Renal cortical epithelial cell (primary cell): ENCODE measurements around the gene PCDHGA4. TPM values are rescaled to one million over a fixed set of nuclear protein-coding genes. Genes with fewer than 3 reads are reported as not detected.
"Not testable (repeated sequence)": the region's sequence is repeated elsewhere in the genome, so short reads cannot be mapped to it uniquely, and the experiment has no call there.

Source experiments
- DNase-seq: peaks from one replicate; pipeline ENCODE4 v3.0.0-alpha.2; 2011; ENCODE audit warnings: low read depth
- total RNA-seq: library from RNA; depleted of rRNA; stranded (reverse); fragments of >200 nt; gene quantifications from 2 replicates; pipeline ENCODE4 v1.2.3, GENCODE V29; 2014

PCDHGA4 gene
- total RNA-seq, 1 donor from 2014 or later: 2.1 TPM

DNA sequence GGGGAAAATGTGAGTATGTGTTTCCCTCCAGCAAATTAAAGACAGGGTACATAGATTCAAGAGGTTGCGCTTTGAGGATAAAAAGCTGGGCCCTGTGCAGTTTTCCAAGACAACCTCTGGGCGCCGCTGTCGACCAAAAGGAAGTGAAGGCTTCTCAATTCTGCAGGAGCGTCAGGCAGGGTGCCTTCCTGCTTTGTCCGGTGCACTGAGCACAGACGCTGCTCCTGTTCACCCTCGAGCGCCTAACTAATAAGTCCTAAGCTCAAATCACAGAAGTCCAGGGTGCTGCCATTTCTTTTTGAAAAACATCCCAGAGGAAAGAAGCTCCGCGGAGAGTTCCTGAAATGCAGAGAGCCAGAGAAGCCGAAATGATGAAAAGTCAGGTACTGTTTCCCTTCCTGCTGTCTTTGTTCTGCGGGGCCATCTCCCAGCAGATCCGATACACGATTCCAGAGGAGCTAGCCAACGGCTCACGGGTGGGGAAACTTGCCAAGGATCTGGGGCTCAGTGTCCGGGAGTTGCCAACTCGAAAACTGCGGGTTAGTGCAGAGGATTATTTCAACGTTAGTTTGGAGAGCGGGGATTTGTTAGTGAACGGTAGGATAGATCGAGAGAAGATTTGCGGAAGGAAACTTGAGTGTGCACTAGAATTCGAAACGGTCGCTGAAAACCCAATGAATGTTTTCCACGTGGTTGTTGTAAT lies 4.8 kb upstream of the PCDHGA4 start, which contains the start of gene PCDHGB1:
TSS of gene PCDHGB1 (plus strand) at position 183 of the 703 bp plus-strand sequence. CDS start at position 345, 162 bp downstream.
- DNase-seq: peak; percentile 23

DNA sequence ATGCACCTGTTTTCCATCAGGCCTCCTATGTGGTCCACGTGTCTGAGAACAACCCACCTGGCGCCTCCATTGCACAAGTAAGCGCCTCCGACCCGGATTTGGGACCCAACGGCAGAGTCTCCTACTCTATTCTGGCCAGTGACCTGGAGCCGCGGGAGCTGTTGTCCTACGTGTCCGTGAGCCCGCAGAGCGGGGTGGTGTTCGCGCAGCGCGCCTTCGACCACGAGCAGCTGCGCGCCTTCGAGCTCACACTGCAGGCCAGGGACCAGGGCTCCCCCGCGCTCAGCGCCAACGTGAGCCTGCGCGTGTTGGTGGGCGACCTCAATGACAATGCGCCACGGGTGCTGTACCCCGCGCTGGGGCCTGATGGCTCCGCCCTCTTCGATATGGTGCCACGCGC lies 3.2 kb upstream of the PCDHGA4 start:
- no peak for DNase-seq

DNA sequence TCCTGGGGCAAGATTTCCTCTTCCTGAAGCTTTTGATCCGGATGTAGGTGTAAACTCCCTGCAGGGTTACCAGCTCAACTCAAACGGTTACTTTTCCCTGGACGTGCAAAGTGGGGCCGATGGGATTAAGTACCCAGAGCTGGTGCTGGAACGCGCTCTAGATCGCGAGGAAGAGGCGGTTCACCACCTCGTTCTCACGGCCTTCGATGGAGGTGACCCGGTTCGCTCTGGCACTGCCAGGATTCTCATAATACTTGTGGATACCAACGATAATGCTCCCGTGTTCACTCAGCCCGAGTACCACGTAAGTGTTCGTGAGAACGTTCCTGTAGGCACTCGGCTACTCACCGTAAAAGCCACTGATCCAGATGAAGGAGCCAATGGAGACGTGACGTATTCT lies 820 bp downstream of the PCDHGA4 start:
- no peak for DNase-seq

DNA sequence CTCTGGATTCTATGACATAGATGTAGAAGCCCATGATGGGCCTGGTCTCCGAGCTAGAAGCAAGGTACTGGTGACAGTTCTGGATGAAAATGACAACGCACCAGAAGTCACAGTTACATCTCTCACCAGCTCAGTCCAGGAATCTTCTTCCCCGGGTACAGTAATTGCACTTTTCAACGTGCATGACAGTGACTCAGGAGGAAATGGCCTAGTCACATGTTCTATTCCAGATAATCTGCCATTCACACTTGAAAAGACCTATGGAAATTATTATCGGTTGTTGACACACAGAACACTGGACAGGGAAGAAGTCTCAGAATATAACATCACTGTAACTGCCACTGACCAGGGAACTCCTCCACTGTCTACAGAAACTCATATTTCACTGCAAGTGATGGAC lies 1.3 kb downstream of the PCDHGA4 start:
- no peak for DNase-seq

DNA sequence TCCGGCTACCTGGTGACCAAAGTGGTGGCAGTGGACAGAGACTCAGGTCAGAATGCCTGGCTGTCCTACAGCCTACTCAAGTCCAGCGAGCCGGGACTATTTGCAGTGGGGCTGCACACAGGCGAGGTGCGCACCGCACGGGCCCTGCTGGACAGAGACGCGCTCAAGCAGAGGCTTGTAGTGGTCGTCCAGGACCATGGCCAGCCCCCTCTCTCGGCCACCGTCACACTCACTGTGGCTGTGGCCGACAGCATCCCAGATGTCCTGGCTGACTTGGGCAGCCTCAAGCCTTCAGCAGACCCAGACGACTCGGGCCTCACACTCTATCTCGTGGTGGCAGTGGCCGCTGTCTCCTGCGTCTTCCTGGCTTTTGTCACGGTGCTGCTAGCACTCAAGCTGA lies 2.1 kb downstream of the PCDHGA4 start:
- DNase-seq: no peak

DNA sequence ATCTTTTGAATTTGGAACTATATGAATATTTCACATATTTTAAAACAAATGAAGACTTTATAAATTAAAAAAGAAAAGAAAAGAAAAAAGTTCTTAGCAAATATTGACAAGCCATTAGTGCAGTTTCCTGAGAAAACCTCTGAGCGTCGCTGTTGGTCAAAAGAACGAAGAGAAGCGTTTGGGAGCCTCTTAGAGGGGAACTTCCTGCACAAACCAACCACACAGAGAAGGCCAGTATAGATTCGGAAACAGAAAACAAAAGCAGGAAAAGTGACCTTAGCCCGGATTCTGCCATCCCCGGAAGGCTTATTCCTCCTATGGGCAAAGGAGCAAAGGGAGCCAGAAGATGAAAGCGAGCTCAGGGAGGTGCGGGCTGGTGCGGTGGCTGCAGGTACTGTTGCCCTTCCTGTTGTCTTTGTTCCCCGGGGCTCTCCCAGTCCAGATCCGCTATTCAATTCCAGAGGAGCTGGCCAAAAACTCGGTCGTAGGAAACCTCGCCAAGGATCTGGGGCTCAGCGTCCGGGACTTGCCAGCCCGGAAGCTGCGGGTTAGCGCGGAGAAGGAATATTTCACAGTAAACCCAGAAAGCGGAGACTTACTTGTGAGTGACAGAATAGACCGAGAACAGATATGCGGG lies 5.1 kb downstream of the PCDHGA4 start, which contains the start of gene PCDHGB2:
TSS of gene PCDHGB2 (plus strand) at position 205 of the 637 bp plus-strand sequence. CDS start at position 347, 142 bp downstream.
- peak; percentile 16 for DNase-seq

DNA sequence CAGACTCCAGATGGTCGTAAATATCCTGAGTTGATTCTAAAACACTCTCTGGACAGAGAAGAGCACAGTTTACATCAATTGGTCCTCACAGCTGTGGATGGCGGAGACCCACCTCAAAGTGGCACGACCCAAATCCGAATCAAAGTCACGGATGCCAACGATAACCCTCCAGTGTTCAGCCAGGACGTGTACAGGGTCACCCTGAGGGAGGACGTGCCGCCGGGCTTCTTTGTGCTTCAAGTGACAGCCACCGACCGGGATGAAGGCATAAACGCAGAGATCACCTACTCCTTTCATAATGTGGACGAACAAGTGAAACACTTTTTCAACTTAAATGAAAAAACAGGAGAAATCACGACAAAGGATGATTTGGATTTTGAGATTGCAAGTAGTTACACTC lies 5.9 kb downstream of the PCDHGA4 start:
- no peak for DNase-seq

DNA sequence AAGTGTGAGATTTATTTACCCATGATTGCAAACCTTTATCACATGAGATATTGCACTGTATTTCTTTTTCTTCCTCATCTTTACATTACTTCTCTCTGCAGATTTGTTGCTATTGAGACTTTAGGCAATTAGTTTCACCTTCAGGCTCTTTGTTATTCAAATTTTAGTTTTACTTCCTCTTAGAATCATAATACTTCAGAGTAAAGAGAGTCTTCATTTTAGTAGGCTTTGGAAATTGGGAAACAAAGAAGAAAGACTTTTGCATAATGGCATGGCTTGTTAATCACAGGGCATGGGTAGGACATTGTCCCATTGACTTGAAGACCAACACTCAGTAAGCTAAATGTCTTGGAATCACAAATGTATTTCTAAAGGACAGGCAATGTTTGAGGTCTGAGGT lies 7.9 kb downstream of the PCDHGA4 start:
- DNase-seq: no peak

DNA sequence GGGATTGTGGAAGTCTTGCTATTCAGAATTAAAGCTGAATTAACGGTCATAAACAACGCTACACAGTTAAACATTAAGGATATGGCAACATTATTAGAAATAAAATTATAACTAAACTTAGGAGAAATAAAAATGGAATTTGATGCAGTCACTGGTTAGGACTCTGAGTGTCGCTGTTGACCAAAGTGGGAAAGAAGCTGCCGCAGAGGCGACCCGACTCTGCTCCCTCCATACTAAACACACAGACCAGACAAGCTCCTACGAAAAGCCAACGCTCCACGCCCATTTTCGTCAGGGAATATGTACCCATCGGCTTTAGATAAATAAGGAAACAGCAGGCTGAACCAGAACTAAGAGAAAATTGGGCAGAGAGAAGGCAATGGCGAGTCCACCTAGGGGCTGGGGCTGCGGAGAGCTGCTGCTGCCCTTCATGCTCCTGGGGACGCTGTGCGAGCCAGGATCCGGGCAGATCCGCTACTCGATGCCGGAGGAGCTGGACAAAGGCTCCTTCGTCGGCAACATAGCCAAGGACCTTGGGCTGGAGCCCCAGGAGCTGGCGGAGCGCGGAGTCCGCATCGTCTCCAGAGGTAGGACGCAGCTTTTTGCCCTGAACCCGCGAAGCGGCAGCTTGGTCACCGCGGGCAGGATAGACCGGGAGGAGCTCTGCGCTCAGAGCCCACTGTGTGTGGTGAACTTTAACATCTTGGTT lies 9.3 kb downstream of the PCDHGA4 start, which contains the start of gene PCDHGA5:
TSS of gene PCDHGA5 (plus strand) at position 211 of the 709 bp plus-strand sequence. CDS start at position 380, 169 bp downstream.
- no peak for DNase-seq

DNA sequence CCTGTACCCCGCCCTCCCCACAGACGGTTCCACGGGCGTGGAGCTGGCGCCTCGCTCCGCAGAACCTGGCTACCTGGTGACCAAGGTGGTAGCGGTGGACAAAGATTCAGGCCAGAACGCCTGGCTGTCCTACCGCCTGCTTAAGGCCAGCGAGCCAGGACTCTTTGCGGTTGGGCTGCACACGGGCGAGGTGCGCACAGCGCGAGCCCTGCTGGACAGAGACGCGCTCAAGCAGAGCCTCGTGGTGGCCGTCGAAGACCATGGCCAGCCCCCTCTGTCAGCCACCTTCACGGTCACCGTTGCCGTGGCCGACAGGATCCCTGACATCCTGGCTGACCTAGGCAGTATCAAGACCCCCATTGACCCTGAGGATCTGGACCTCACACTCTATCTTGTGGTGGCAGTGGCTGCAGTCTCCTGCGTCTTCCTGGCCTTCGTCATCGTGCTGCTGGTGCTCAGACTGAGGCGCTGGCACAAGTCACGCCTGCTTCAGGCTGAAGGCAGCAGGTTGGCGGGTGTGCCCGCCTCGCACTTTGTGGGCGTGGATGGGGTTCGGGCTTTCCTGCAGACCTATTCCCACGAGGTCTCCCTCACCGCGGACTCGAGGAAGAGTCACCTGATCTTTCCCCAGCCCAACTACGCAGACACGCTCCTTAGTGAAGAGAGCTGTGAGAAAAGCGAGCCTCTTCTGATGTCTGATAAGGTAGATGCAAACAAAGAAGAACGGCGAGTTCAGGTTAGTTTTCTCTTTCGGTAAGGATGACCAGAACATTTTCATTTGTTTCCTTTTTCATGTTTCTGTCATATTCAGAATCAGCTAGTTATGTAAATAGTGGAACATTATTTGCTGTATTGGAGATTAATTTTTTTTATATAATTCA lies 11.4 kb downstream of the PCDHGA4 start:
- no peak for DNase-seq

DNA sequence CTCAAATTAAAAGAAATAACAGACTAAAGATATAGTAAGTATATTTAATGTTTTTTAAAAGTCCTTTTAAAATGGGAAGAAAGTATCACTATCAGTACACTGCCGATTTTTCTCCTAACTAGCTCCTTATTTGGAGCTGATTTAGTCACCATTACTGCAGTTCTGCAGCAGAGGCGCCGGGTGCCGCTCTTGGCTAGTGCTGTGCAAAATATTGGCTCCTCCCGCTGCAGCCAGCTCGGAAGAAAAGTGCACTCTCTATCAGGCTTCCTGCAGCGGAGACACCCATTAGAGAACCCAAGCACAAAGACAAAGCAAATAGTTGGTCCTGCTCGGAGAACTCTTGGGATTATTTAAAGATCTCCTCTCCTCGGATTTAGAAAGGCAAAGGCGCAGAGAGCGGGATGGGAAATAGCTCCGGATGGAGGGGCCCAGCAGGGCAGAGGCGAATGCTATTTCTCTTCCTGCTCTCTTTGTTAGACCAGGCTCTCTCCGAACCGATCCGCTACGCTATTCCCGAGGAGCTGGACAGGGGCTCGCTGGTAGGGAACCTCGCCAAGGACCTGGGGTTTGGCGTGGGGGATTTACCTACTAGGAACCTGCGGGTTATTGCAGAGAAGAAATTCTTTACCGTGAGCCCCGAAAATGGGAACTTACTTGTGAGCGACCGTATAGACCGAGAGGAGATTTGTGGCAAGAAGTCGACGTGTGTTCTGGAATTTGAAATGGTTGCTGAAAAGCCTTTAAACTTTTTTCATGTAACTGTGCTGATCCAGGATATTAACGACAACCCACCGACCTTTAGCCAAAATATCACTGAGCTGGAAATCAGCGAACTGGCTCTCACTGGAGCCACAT lies 15.4 kb downstream of the PCDHGA4 start, which contains the start of gene PCDHGB3:
TSS of gene PCDHGB3 (plus strand) at position 249 of the 855 bp plus-strand sequence. CDS start at position 402, 153 bp downstream.
- DNase-seq: peak; percentile 7

DNA sequence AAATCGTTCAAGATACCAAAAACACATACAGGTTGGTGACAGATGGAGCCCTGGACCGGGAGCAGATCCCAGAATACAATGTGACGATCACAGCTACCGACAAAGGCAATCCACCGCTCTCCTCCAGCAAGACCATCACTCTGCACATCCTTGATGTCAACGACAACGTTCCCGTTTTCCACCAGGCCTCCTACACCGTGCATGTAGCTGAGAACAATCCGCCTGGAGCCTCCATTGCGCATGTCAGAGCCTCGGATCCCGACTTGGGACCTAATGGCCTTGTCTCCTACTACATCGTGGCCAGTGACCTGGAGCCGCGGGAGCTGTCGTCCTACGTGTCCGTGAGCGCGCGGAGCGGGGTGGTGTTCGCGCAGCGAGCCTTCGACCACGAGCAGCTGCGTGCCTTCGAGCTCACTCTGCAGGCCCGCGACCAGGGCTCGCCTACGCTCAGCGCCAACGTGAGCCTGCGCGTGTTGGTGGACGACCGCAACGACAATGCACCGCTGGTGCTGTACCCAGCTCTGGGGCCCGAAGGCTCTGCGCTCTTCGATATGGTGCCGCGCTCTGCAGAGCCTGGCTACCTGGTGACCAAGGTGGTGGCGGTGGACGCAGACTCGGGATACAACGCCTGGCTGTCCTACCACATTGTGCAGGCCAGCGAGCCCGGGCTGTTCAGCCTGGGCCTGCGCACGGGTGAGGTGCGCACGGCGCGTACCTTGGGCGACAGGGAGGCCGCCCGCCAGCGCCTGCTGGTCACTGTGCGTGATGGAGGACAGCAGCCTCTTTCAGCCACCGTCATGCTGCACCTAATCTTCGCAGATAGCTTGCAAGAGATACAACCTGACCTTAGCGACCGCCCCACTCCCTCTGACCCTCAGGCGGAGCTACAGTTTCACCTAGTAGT lies 17.0 kb downstream of the PCDHGA4 start:
- DNase-seq: no peak

DNA sequence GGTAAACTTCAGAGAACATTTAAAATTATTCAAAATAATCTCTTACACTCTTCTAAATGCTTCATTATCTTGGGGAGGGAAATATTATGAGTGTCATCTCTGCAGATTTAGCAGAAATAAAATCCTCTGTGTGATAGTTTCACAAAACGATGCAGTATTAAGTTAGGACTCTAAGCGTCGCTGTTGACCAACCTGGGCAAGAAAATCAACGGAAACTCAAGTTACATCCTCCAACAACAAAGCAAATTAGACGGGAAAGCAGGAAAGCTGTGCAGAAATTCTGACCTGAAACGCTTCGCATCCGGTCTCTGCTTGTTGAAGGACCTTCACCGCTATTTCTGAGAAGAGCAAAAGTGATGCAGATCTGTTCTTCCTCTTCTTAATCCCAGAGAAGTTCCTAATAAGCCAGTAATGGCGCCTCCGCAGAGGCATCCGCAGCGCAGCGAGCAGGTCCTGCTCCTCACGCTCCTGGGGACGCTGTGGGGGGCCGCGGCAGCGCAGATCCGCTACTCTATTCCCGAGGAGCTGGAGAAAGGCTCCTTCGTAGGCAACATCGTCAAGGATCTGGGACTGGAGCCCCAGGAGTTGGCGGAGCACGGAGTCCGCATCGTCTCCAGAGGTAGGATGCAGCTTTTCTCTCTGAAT lies 19.0 kb downstream of the PCDHGA4 start, which contains the start of gene PCDHGA6:
TSS of gene PCDHGA6 (plus strand) at position 219 of the 645 bp plus-strand sequence. CDS start at position 412, 193 bp downstream.
- DNase-seq: peak; percentile 15

DNA sequence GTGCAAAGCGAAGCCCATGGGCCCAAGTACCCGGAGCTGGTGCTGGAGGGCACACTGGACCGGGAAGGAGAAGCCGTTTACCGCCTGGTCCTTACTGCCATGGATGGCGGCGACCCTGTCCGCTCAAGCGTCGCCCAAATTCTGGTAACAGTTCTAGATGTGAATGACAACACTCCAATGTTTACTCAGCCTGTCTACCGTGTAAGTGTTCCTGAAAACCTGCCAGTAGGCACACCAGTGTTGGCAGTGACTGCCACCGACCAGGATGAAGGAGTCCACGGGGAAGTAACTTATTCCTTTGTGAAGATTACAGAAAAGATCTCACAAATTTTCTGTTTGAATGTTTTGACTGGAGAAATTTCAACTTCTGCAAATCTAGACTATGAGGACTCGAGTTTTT lies 19.8 kb downstream of the PCDHGA4 start:
- no peak for DNase-seq

DNA sequence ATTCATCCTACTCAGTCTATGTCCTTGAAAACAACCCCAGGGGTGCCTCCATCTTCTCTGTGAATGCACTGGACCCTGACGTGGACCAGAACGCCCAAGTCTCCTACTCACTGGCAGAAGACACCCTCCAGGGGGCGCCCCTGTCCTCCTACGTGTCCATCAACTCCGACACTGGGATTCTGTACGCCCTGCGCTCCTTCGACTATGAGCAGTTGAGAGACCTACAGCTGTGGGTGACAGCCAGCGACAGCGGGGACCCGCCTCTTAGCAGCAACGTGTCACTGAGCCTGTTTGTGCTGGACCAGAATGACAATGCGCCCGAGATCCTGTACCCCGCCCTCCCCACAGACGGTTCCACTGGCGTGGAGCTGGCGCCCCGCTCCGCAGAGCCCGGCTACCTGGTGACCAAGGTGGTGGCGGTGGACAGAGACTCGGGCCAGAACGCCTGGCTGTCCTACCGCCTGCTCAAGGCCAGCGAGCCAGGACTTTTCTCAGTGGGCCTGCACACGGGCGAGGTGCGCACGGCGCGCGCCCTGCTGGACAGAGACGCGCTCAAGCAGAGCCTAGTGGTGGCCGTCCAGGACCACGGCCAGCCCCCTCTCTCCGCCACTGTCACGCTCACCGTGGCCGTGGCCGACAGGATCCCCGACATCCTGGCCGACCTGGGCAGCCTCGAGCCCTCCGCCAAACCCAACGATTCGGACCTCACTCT lies 20.8 kb downstream of the PCDHGA4 start:
- not testable (repeated sequence) for DNase-seq

DNA sequence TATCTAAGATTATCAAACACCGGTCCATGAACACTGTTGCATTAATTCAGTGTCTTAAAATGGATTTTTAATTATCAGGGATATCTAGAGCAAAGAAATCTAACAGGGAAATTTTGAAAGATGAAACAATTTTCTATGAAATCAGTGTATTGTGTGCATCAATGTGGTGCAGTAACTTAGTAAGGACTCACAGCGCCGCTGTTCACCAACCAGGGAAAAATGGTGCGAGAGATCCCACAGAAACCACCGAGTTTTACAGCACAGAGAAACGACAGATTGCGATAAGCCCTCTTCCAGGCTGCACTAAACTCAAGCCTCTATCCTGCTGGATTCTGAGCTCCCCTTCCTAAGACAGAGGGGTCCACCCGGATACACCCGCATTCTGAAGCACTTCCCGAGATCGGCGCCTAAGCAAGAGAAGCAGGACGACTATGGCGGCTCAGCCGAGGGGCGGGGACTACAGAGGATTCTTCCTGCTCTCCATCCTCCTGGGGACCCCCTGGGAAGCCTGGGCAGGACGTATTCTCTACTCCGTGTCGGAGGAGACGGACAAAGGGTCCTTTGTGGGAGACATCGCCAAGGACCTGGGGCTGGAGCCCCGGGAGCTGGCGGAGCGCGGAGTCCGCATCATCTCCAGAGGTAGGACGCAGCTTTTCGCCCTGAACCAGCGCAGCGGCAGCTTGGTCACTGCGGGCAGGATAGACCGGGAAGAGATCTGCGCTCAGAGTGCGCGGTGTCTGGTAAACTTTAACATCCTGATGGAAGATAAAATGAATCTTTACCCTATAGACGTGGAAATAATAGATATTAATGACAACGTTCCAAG lies 27.9 kb downstream of the PCDHGA4 start, which contains the start of gene PCDHGA7:
TSS of gene PCDHGA7 (plus strand) at position 274 of the 826 bp plus-strand sequence. CDS start at position 432, 158 bp downstream.
- DNase-seq: peak; percentile 2

DNA sequence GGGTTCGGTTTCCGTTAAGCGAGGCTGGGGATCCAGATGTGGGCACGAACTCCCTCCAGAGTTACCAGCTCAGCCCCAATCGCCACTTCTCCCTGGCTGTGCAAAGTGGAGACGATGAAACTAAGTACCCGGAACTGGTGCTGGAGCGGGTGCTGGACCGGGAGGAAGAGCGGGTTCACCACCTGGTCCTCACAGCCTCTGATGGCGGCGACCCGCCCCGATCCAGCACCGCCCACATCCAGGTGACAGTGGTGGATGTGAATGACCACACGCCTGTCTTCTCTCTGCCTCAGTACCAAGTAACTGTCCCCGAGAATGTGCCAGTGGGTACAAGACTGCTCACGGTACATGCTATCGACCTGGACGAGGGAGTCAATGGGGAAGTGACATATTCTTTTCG lies 28.5 kb downstream of the PCDHGA4 start:
- no peak for DNase-seq
